GM19463 (cell line): ENCODE results near the gene DNAJC7.
A peak's percentile ranks its signal among the peaks of the same experiment; 100 is the strongest.

Source experiments
- ATAC-seq: cut with Tn5 transposase; IDR thresholded peaks from one replicate; pipeline ENCODE4 v1.9.1; 2021; ENCODE audit warnings: mild to moderate bottlenecking, moderate library complexity; ENCODE audit not compliant: unreplicated experiment

Gene DNAJC7, protein sequence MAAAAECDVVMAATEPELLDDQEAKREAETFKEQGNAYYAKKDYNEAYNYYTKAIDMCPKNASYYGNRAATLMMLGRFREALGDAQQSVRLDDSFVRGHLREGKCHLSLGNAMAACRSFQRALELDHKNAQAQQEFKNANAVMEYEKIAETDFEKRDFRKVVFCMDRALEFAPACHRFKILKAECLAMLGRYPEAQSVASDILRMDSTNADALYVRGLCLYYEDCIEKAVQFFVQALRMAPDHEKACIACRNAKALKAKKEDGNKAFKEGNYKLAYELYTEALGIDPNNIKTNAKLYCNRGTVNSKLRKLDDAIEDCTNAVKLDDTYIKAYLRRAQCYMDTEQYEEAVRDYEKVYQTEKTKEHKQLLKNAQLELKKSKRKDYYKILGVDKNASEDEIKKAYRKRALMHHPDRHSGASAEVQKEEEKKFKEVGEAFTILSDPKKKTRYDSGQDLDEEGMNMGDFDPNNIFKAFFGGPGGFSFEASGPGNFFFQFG

DNA sequence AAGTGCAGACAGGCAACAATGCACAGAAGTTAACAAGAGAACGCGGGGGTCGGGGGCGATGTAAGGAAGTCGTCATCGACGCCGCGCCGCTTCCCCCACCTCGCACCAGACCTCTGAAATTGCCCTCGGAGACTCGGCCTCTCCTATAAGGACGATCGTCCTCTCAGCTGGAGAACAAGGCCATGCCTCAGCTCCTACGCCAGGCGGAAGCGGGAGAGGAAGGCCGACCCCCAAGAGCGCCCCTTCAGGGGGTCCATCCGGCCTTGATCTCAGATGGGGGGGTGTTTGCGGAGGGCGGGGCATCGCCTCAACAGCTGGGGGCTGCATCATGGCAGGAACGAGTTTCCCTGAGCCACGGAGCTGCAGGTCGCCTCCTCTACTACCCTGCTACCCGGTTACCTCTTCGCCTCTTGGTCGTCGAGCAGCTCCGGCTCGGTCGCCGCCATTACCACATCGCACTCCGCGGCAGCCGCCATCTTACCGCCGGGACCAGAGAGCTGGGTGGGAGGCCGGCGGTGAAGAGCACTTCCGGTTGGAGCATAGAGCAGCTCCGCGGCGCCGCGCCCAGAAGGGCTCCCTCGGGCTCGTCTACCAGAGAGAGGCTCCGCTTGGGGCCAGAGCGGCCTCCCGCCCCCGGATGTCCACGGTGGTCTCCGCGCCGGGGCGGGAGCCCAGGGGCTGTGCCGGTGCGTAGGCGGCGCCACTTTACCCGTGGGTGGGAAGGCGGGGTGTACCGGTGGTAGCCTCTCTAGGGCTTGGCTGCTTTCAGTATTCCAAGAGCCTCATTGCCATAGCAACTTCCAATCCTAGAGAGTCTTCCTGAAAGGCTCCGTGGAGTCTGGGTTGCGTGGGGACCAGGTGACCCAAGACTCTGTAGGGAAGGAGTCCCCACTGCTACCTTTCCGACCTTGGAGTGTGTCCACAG lies at the start of gene DNAJC7:
Gene DNAJC7 (minus strand): TSS at position 499 of the 925 bp plus-strand sequence. CDS start 23 bp downstream, at position 476.
- ATAC-seq = peak; percentile 78

GRCh38 chr17:42065201-42065600 lies 48.0 kb upstream of the DNAJC7 start:
- ATAC-seq = no peak

GRCh38 chr17:42062681-42063080 lies 45.4 kb upstream of the DNAJC7 start:
- no peak for ATAC-seq

GRCh38 chr17:42061646-42062487 lies 44.6 kb upstream of the DNAJC7 start:
- ATAC-seq = no peak

- no peak for ATAC-seq
Observed at GRCh38 chr17:42060231-42060630, 43.0 kb upstream of the DNAJC7 start.

DNA sequence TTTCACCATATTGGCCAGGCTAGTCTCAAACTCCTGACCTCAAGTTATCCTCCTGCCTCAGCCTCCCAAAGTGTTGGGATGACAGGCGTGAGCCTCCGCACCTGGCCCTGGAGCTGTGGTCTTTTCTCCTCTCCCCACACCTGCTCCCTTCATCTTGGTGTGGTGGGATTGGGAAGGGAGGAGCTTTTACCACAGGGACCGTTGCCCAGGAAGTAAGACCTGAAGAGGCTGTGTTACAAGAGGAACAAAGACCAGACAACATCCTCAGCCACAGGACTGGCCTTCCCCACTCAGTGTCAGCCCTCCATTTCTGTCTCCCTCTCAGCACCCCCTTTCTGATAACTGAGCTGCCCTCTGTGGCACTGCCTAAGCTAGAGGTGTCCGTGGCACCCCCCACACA lies 42.6 kb upstream of the DNAJC7 start:
- no peak for ATAC-seq

DNA sequence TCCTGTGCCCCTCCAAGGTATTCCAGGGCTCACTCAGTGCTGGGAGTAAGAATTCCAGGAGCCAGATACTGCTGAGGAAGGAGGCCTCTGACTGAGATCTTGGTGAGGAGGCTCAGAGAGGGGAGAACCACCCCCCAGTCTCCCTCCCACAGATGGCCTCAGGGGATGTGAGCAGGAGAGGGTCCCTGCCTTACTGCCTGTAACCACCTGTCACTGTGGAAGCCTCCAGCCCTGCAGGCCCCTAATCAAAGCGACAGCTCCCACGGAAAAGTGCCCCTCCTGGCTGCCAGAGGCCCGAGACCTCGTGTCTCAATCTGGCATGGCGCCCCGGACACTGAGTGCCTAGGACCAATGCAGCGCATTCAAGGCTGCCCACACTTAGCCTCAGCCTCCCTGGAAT lies 40.8 kb upstream of the DNAJC7 start:
- ATAC-seq = no peak

GRCh38 chr17:42056635-42057034 lies 39.4 kb upstream of the DNAJC7 start:
- ATAC-seq = no peak

- no peak for ATAC-seq
Observed at GRCh38 chr17:42055496-42055895, 38.3 kb upstream of the DNAJC7 start.

DNA sequence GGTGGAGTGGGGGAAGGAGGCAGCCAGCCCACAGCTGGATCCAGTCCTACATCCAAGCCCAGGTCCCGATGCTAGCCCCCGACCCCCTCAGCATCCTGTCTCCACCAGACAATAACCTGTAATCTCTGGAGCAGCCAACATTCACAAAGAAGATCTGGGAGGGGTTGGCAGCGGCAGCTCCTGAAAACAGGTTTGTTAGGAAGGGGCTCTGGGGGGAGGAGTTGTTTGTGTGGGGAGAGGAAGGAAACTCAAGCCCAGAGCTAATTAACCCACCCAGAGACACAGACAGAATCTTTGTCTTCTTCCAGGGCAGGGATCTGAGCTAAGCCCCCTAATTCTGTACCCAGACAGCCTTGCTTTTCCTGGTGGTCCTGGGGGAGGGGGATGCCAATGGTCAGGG lies 37.8 kb upstream of the DNAJC7 start:
- ATAC-seq = no peak

- no peak for ATAC-seq
Observed at GRCh38 chr17:42053731-42054500, 36.7 kb upstream of the DNAJC7 start.

DNA sequence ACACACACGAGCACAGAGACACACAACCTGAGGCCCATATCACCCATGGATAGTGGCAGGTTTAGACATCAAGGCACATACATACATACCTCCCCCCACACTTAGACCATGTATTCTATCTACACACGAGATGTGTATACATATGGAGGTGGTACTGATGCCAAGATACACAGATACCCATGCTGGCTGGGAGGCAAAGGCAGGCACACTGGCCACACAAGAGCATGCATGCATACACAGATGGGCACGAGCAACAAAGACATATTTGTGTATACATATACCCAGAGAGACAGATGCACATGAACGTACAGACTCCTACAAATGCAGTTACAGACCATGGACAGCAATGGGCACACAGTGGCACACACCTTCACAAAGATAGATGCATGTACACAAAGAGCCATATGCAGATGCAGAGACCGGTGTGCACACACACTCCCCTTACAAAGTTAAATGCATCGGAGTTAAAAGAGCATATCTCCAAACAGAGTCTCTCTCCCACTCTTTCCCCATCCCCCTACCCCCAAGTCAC lies 35.2 kb upstream of the DNAJC7 start:
- no peak for ATAC-seq

GRCh38 chr17:42051645-42052044 lies 34.4 kb upstream of the DNAJC7 start:
- no peak for ATAC-seq

GRCh38 chr17:42051013-42051400 lies 33.8 kb upstream of the DNAJC7 start:
- ATAC-seq = no peak

DNA sequence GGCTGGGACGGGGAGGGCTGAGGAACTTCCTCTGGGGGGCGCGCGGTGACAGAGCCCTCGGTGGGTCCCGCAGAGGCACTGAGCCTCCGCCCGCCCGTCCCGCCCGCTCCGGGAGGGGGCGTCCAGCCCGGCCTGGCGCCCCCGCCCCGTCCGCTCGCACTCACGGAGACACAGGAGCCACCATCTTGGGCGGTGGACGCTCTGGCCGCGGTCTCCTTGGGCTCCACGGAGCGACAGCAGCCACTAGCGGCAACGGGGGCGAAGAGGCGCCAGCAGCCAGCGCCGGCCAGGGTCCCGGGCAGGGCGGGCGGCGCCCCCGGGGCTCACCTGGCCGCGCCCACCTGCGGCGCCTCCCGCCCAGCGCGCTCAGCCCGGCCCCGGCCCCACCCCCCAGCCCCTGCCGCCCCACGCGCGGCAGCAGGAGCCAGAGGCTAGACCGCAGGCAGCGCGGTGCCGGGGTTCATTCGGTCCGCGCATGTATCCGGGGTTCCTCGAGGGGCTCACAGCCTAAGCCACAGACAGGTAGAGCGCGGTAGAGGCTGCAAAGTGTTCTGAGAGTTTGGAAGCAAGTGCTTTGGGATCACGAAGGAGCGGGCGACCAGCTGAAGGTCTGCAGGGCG lies 33.3 kb upstream of the DNAJC7 start, which contains the start of gene C17orf113:
Gene C17orf113 (minus strand): TSS at position 209 of the 620 bp plus-strand sequence. CDS start 7,225 bp downstream, outside the sequence.
- no peak for ATAC-seq

GRCh38 chr17:42049834-42050392 lies 32.7 kb upstream of the DNAJC7 start:
- ATAC-seq = no peak

DNA sequence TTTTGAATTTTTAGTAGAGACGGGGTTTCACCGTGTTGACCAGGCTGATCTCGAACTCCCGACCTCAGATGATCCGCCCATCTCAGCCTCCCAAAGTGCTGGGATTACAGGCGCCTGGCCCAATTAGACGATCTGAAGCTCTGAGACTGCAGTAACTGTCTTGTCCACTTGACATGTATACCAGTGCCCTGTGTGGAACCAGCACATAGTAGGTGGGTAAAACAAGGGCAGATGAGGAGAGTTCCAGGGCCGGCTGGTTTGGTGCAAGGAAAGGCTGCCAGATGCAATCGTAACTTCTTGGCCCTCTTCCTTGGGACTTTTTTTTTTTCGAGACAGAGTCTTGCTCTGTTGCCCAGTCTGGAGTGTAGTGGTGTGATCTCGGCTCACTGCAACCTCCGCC lies 30.1 kb upstream of the DNAJC7 start:
- no peak for ATAC-seq

DNA sequence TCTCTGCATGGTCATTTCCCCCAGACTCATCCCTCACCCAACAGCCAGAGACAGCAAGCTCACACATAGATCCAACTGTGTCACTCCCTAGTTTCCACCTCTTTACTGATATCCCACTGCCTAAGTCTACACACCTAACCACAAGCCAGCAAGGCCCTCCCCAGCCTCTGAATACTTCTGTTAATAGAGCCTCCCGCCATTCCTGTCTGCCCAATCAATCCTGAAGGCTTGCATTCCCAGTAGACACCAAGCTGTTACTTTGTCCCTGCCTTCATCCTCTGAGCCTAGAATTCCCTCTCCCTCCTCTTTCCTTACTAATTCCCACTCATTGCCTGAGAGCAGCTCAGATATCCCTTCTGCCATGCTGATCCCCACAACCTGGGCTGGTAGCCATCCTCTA lies 28.5 kb upstream of the DNAJC7 start:
- ATAC-seq = no peak
